H9 (cell line): Measurements from ENCODE around the gene KIF6. TPM values are rescaled to one million over a fixed set of nuclear protein-coding genes. Genes with fewer than 3 reads are reported as not detected.

Source experiments
- DNase-seq: peaks from one replicate; pipeline ENCODE4 v3.0.0-alpha.2; 2017
- H2AFZ ChIP-seq: one replicate; pipeline ENCODE4 v1.6.1; 2013; ENCODE audit warnings: mild to moderate bottlenecking, low read length, control low read depth, moderate library complexity
- H2AK5ac ChIP-seq: 2 replicates; pipeline ENCODE4 v1.6.1; 2013; ENCODE audit warnings: low read length, control low read depth, mixed read lengths; ENCODE audit not compliant: insufficient read length
- H2BK120ac ChIP-seq: one replicate; pipeline ENCODE4 v1.6.1; 2013; ENCODE audit warnings: low read depth, mild to moderate bottlenecking, low read length, control low read depth, inconsistent platforms; ENCODE audit not compliant: poor library complexity, severe bottlenecking
- H2BK12ac ChIP-seq: 2 replicates; pipeline ENCODE4 v1.6.1; 2013; ENCODE audit warnings: low read length, control low read depth, mixed read lengths, low read depth; ENCODE audit not compliant: insufficient read length
- H2BK15ac ChIP-seq: 2 replicates; pipeline ENCODE4 v1.6.1; 2013; ENCODE audit warnings: low read depth, low read length, control low read depth
- H2BK20ac ChIP-seq: one replicate; pipeline ENCODE4 v1.6.1; 2013; ENCODE audit warnings: low read depth, mild to moderate bottlenecking, low read length, control low read depth, inconsistent platforms; ENCODE audit not compliant: poor library complexity, severe bottlenecking
- H2BK5ac ChIP-seq: 2 replicates; pipeline ENCODE4 v1.6.1; 2013; ENCODE audit warnings: low read length, control low read depth, mixed read lengths; ENCODE audit not compliant: insufficient read length
- H3K14ac ChIP-seq: 2 replicates; pipeline ENCODE4 v1.6.1; 2013; ENCODE audit warnings: low read length, control low read depth; ENCODE audit not compliant: insufficient read depth
- H3K18ac ChIP-seq: 2 replicates; pipeline ENCODE4 v1.6.1; 2013; ENCODE audit warnings: low read depth, mild to moderate bottlenecking, mixed read lengths, low read length, control low read depth; ENCODE audit not compliant: insufficient read length
- H3K23ac ChIP-seq: 2 replicates; pipeline ENCODE4 v1.6.1; 2013; ENCODE audit warnings: low read length, control low read depth, mixed read lengths, low read depth; ENCODE audit not compliant: insufficient read length
- H3K23me2 ChIP-seq: 2 replicates; pipeline ENCODE4 v1.6.1; 2013; ENCODE audit warnings: low read depth, mild to moderate bottlenecking, mixed read lengths, low read length, control low read depth; ENCODE audit not compliant: insufficient read length, poor library complexity, severe bottlenecking
- H3K27ac ChIP-seq: 2 replicates; pipeline ENCODE4 v1.5.1; 2013; ENCODE audit warnings: low read length, control low read depth, mixed read lengths, low read depth; ENCODE audit not compliant: insufficient read length
- H3K27me3 ChIP-seq: 2 replicates; pipeline ENCODE4 v1.6.1; 2013; ENCODE audit warnings: low read length, control low read depth, inconsistent platforms; ENCODE audit not compliant: insufficient read depth
- H3K4ac ChIP-seq: 2 replicates; pipeline ENCODE4 v1.6.1; 2013; ENCODE audit warnings: low read depth, mild to moderate bottlenecking, control low read depth, inconsistent platforms, low read length, moderate library complexity
- H3K4me1 ChIP-seq: 2 replicates; pipeline ENCODE4 v1.6.1; 2013; ENCODE audit warnings: low read length, control low read depth, inconsistent platforms; ENCODE audit not compliant: insufficient read depth
- H3K4me2 ChIP-seq: 2 replicates; pipeline ENCODE4 v1.6.1; 2013; ENCODE audit warnings: low read length, control low read depth, mixed read lengths; ENCODE audit not compliant: insufficient read length, insufficient read depth
- H3K56ac ChIP-seq: 2 replicates; pipeline ENCODE4 v1.6.1; 2013; ENCODE audit warnings: low read depth, mild to moderate bottlenecking, mixed read lengths, low read length, control low read depth; ENCODE audit not compliant: insufficient read length
- H3K79me1 ChIP-seq: 2 replicates; pipeline ENCODE4 v1.6.1; 2013; ENCODE audit warnings: low read depth, mild to moderate bottlenecking, moderate library complexity, low read length, control low read depth, inconsistent platforms; ENCODE audit not compliant: insufficient read depth, poor library complexity, severe bottlenecking
- H3K79me2 ChIP-seq: 2 replicates; pipeline ENCODE4 v1.6.1; 2013; ENCODE audit warnings: low read length, control low read depth, inconsistent platforms; ENCODE audit not compliant: insufficient read depth
- H3K9ac ChIP-seq: 2 replicates; pipeline ENCODE4 v1.6.1; 2013; ENCODE audit warnings: low read length, control low read depth, mixed read lengths; ENCODE audit not compliant: insufficient read length; ENCODE audit errors: extremely low read depth
- H3K9me3 ChIP-seq: one replicate; pipeline ENCODE4 v1.6.1; 2013; ENCODE audit warnings: low read depth, low read length, inconsistent platforms; ENCODE audit not compliant: control insufficient read depth
- H3T11ph ChIP-seq: one replicate; pipeline ENCODE4 v1.6.1; 2013; ENCODE audit warnings: mild to moderate bottlenecking, low read length, control low read depth, inconsistent platforms
- H4K20me1 ChIP-seq: one replicate; pipeline ENCODE4 v1.6.1; 2013; ENCODE audit not compliant: control insufficient read depth, insufficient read length, insufficient read depth
- H4K5ac ChIP-seq: 2 replicates; pipeline ENCODE4 v1.6.1; 2013; ENCODE audit warnings: low read depth, mild to moderate bottlenecking, mixed read lengths, low read length, control low read depth; ENCODE audit not compliant: insufficient read length
- H4K8ac ChIP-seq: replicated peaks from 2 replicates; pipeline ENCODE4 v1.6.1; 2013; ENCODE audit warnings: low read length, control low read depth, mixed read lengths, low read depth; ENCODE audit not compliant: insufficient read length
- H4K91ac ChIP-seq: 2 replicates; pipeline ENCODE4 v1.6.1; 2013; ENCODE audit warnings: low read depth, mild to moderate bottlenecking, moderate library complexity, mixed read lengths, low read length, control low read depth; ENCODE audit not compliant: insufficient read length
- H3K27ac Mint-ChIP-seq, 3 experiments: 2 replicates in 2 of 3; 3 replicates in 1 of 3; pipeline ENCODE4 v1.8.0; 2020 to 2021; ENCODE audit warnings: mixed read lengths in 3 of 3, mild to moderate bottlenecking in 1 of 3, moderate library complexity in 1 of 3
- H3K27me3 Mint-ChIP-seq: 2 replicates; pipeline ENCODE4 v1.8.0; 2021; ENCODE audit warnings: low read depth, mild to moderate bottlenecking, moderate library complexity, mixed read lengths
- H3K36me3 Mint-ChIP-seq, 3 experiments: 2 replicates in 2 of 3; 3 replicates in 1 of 3; pipeline ENCODE4 v1.8.0; 2020 to 2021; ENCODE audit warnings: low read depth in 3 of 3, mixed read lengths in 3 of 3; ENCODE audit not compliant: insufficient read depth in 1 of 3
- H3K4me1 Mint-ChIP-seq, 2 experiments: 2 replicates each; pipeline ENCODE4 v1.8.0; 2020; ENCODE audit warnings: mixed read lengths in 2 of 2
- H3K4me3 Mint-ChIP-seq, 2 experiments: 2 replicates in 1 of 2; 3 replicates in 1 of 2; pipeline ENCODE4 v1.8.0; 2020 to 2021; ENCODE audit warnings: mild to moderate bottlenecking in 2 of 2, mixed read lengths in 2 of 2, moderate library complexity in 1 of 2
- H3K9me3 Mint-ChIP-seq, 2 experiments: 2 replicates in 1 of 2; 3 replicates in 1 of 2; pipeline ENCODE4 v1.8.0; 2020; ENCODE audit warnings: mild to moderate bottlenecking in 2 of 2, mixed read lengths in 2 of 2, moderate library complexity in 1 of 2
- WGBS: extraction: QIAGEN DNeasy Blood & Tissue Kit; methylation state at CpG from one replicate; pipeline ENCODE4 v1.1.7; 2013; ENCODE audit warnings: missing lambda C conversion rate, low lambda C conversion rate, mixed read lengths; ENCODE audit not compliant: insufficient read length; ENCODE audit errors: extremely low coverage; 5-methylcytosine and 5-hydroxymethylcytosine counted together
- total RNA-seq: library from RNA; stranded (reverse); gene quantifications from 2 replicates; pipeline ENCODE4 v1.2.1, GENCODE V29; 2021
- TF ChIP-seq, protein P1 (sequence below): fragments of 200-600 bp; sonication (generic); conservative IDR thresholded peaks from 3 replicates; pipeline ENCODE4 v1.8.0; 2021; ENCODE audit warnings: antibody characterized with exemption, mild to moderate bottlenecking

Gene KIF6
- total RNA-seq, 1 experiment from 2014 or later, result 0.63 TPM

DNA sequence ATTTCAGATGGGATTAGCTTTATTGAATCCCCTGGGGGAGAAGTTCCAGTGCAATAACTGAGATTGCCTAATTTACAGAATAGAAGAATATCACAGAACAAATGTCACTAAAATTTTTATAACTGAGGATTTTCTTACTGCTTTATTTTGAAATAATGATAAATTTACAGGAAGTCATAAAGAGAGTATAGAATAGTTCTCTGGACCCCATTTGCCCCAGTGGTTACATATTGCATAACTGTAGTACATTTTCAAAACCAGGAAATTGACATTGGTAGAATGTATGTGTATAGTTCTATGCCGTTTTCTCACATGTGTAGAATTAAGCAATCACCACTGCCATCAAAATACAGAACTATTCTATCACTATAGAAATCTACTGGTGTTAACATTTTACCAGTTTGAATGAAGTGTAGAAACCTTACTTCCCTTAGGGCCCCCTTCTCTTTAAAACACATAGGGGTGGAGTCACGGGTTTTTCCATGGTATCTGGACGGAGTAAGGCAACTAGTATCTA is 18.3 kb downstream of the KIF6 start:
- no peak overlapping the region for H2BK15ac ChIP-seq
- TF ChIP-seq, protein P1, sequence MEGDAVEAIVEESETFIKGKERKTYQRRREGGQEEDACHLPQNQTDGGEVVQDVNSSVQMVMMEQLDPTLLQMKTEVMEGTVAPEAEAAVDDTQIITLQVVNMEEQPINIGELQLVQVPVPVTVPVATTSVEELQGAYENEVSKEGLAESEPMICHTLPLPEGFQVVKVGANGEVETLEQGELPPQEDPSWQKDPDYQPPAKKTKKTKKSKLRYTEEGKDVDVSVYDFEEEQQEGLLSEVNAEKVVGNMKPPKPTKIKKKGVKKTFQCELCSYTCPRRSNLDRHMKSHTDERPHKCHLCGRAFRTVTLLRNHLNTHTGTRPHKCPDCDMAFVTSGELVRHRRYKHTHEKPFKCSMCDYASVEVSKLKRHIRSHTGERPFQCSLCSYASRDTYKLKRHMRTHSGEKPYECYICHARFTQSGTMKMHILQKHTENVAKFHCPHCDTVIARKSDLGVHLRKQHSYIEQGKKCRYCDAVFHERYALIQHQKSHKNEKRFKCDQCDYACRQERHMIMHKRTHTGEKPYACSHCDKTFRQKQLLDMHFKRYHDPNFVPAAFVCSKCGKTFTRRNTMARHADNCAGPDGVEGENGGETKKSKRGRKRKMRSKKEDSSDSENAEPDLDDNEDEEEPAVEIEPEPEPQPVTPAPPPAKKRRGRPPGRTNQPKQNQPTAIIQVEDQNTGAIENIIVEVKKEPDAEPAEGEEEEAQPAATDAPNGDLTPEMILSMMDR, result no peak
- no peak overlapping the region for H2BK120ac ChIP-seq
- no CpG with 5 or more reads among the region's 3 CpGs for WGBS
- no peaks in the 10 kb centered on the region for H3K27me3 Mint-ChIP-seq
- no peak overlapping the region for H3K4ac ChIP-seq
- no peaks in the 10 kb centered on the region for H3K27me3 ChIP-seq
- no peak overlapping the region for H2BK20ac ChIP-seq
- H3K36me3 Mint-ChIP-seq, result no peaks in the 10 kb centered on the region
- H4K20me1 ChIP-seq, result no peaks in the 10 kb centered on the region
- no peak overlapping the region for H3K4me2 ChIP-seq
- H3K4me1 Mint-ChIP-seq, result peaks cover 9% of the 10 kb centered on the region in 2 experiments
- no peak overlapping the region for H3K27ac Mint-ChIP-seq
- H3K4me1 ChIP-seq, result 0 out of 2 replicates have a peak, but pooled peaks cover 2% of the 10 kb centered on the region
- H3K27ac ChIP-seq, result no peak overlapping the region
- no peak overlapping the region for H2AFZ ChIP-seq
- no peaks in the 10 kb centered on the region for H3K23me2 ChIP-seq
- DNase-seq, result no peak
- no peaks in the 10 kb centered on the region for H3K79me2 ChIP-seq
- H3K23ac ChIP-seq, result no peak overlapping the region
- no peak overlapping the region for H2BK12ac ChIP-seq
- H3K9ac ChIP-seq, result no peak overlapping the region
- no peak overlapping the region for H2BK5ac ChIP-seq
- H3K56ac ChIP-seq, result no peak overlapping the region
- no peak overlapping the region for H3K4me3 Mint-ChIP-seq
- no peaks in the 10 kb centered on the region for H3K9me3 Mint-ChIP-seq
- H4K91ac ChIP-seq, result no peak overlapping the region
- H3K18ac ChIP-seq, result no peak overlapping the region
- H4K8ac ChIP-seq, result no peak overlapping the region
- no peaks in the 10 kb centered on the region for H3K9me3 ChIP-seq
- no peak overlapping the region for H4K5ac ChIP-seq
- H3T11ph ChIP-seq, result no peak overlapping the region
- no peak overlapping the region for H3K14ac ChIP-seq
- no peak overlapping the region for H2AK5ac ChIP-seq
- H3K79me1 ChIP-seq, result no peaks in the 10 kb centered on the region
